ENCODE measurements around the gene LRRC75A.

LRRC75A gene

GRCh38 chr17:16437083-16437482 lies 54.9 kb downstream of the LRRC75A start:
- H3K9ac ChIP-seq (ENCODE audit: low read length): no peak overlapping the region
- H3K27me3 ChIP-seq (replicated peaks; ENCODE audit: control insufficient read depth, insufficient read depth, low read length): no peaks in the 10 kb centered on the region
- H3K36me3 ChIP-seq (ENCODE audit: control insufficient read depth, insufficient read depth, low read length, severe bottlenecking): peaks cover 22% of the 10 kb centered on the region
- H3K4me3 ChIP-seq (ENCODE audit: low read length): no peak overlapping the region
- DNase-seq (ENCODE audit: low read depth): no peak
- peaks cover 29% of the 10 kb centered on the region for H3K4me1 ChIP-seq (ENCODE audit: control insufficient read depth, insufficient read depth, low read length)
- no peaks in the 10 kb centered on the region for H3K9me3 ChIP-seq (ENCODE audit: control insufficient read depth, low read length)

GRCh38 chr17:16435925-16436886 lies 55.8 kb downstream of the LRRC75A start:
- H3K4me1 ChIP-seq (ENCODE audit: control insufficient read depth, insufficient read depth, low read length): peaks cover 20% of the 10 kb centered on the region
- no peak overlapping the region for H3K4me3 ChIP-seq (ENCODE audit: low read length)
- DNase-seq (ENCODE audit: low read depth): no peak

GRCh38 chr17:16434662-16435061 lies 57.3 kb downstream of the LRRC75A start:
- Histone ChIP-seq H3K9me3 (ENCODE audit: control insufficient read depth, low read length) (no peaks in the 10 kb centered on the region), H3K27me3 (replicated peaks; ENCODE audit: control insufficient read depth, insufficient read depth, low read length) (no peaks in the 10 kb centered on the region), H3K4me3 (ENCODE audit: low read length) (no peak overlapping the region), H3K36me3 (ENCODE audit: control insufficient read depth, insufficient read depth, low read length, severe bottlenecking) (no peaks in the 10 kb centered on the region), H3K9ac (ENCODE audit: low read length) (no peak overlapping the region), H3K4me1 (ENCODE audit: control insufficient read depth, insufficient read depth, low read length) (peaks cover 6% of the 10 kb centered on the region)
- no peak for DNase-seq (ENCODE audit: low read depth)

More at GRCh38 chr17:16435925-16436886, 55.8 kb downstream of the LRRC75A start:
- Histone ChIP-seq H3K9ac (ENCODE audit: low read length) (no peak overlapping the region), H3K27me3 (replicated peaks; ENCODE audit: control insufficient read depth, insufficient read depth, low read length) (no peaks in the 10 kb centered on the region), H3K9me3 (ENCODE audit: control insufficient read depth, low read length) (no peaks in the 10 kb centered on the region), H3K36me3 (ENCODE audit: control insufficient read depth, insufficient read depth, low read length, severe bottlenecking) (peaks cover 13% of the 10 kb centered on the region)

DNA sequence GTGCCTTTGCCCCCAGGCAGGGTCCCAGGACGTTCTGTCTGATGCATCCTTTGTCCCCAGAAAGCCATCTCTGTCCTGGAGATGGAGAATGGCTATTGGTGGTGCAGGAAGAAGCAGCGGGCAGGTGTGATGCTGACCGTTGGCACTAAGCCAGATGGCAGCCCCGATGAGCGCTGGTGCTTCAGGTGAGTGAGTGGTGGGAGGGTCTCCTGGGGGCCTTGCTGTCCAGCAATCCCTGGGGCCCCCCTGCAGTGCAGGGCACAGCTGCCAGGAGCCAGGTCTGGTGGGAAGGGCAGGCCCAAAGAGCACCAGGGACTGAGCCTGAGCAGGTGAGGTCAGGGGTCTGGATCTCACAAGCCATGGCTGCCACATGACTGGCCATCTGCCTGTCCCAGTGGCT lies 58.5 kb downstream of the LRRC75A start:
- no peaks in the 10 kb centered on the region for H3K9me3 ChIP-seq (ENCODE audit: control insufficient read depth, low read length)
- no peak overlapping the region for H3K4me3 ChIP-seq (ENCODE audit: low read length)
- peaks cover 5% of the 10 kb centered on the region for H3K36me3 ChIP-seq (ENCODE audit: control insufficient read depth, insufficient read depth, low read length, severe bottlenecking)
- no peak for DNase-seq (ENCODE audit: low read depth)
- H3K27me3 ChIP-seq (replicated peaks; ENCODE audit: control insufficient read depth, insufficient read depth, low read length): no peaks in the 10 kb centered on the region
- no peak overlapping the region for H3K9ac ChIP-seq (ENCODE audit: low read length)
- H3K4me1 ChIP-seq (ENCODE audit: control insufficient read depth, insufficient read depth, low read length): peaks cover 6% of the 10 kb centered on the region

DNA sequence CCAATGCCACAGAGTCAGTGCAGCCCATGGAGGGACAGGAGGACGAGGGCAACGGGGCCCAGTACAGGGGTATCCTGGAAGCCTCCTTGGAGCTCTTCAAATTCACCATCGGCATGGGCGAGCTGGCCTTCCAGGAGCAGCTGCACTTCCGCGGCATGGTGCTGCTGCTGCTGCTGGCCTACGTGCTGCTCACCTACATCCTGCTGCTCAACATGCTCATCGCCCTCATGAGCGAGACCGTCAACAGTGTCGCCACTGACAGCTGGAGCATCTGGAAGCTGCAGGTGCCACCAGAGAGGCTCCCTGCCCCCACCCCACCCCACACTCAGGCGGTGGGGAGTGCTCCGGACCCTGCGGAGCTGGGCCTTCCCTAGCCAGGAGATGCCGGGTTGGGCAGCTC lies 60.0 kb downstream of the LRRC75A start:
- no peak overlapping the region for H3K9ac ChIP-seq (ENCODE audit: low read length)
- no peaks in the 10 kb centered on the region for H3K9me3 ChIP-seq (ENCODE audit: control insufficient read depth, low read length)
- no peaks in the 10 kb centered on the region for H3K27me3 ChIP-seq (replicated peaks; ENCODE audit: control insufficient read depth, insufficient read depth, low read length)
- no peak overlapping the region for H3K4me3 ChIP-seq (ENCODE audit: low read length)
- DNase-seq (ENCODE audit: low read depth): no peak
- no peaks in the 10 kb centered on the region for H3K4me1 ChIP-seq (ENCODE audit: control insufficient read depth, insufficient read depth, low read length)
- H3K36me3 ChIP-seq (ENCODE audit: control insufficient read depth, insufficient read depth, low read length, severe bottlenecking): peaks cover 5% of the 10 kb centered on the region

DNA sequence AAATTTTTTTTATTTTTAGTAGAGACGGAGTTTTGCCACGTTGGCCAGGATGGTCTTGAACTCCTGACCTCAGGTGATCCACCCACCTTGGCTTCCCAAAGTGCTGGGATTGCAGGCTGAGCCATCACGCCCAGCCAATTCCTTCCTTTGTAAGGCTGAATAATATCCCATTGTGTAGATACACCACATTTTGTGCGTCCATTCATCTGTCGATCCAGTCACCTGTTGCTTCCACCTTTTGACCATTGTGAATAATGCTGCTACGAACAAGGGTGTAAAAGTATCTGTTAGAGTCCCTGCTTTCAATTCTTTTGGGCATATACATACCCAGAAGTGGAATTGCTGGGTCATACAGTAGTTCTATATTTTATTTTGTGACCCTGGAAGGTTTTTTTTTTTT lies 61.3 kb downstream of the LRRC75A start:
- no peaks in the 10 kb centered on the region for H3K27me3 ChIP-seq (replicated peaks; ENCODE audit: control insufficient read depth, insufficient read depth, low read length)
- DNase-seq (ENCODE audit: low read depth): no peak
- H3K9ac ChIP-seq (ENCODE audit: low read length): no peak overlapping the region
- H3K9me3 ChIP-seq (ENCODE audit: control insufficient read depth, low read length): no peaks in the 10 kb centered on the region
- H3K4me3 ChIP-seq (ENCODE audit: low read length): no peak overlapping the region
- peaks cover 11% of the 10 kb centered on the region for H3K36me3 ChIP-seq (ENCODE audit: control insufficient read depth, insufficient read depth, low read length, severe bottlenecking)
- no peaks in the 10 kb centered on the region for H3K4me1 ChIP-seq (ENCODE audit: control insufficient read depth, insufficient read depth, low read length)

DNA sequence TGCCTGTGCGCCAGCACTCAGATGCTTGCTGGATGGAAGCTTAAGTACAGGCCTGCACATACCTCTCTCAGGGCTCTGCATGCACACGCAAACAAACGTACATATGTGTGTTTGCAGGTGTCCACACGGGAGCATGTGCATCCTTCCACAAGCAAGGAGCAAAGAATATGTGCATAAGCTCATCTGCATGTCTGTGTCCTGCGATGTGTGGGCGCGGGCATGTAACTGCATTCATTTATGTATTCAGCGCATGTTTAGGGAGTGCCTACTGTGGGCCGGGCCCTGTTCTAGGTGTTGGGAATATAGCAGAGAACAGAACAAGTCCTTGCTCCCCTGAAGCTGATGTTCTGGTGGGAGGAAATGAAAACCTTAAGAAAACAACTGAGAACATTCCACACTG lies 62.9 kb downstream of the LRRC75A start:
- Histone ChIP-seq H3K27me3 (replicated peaks; ENCODE audit: control insufficient read depth, insufficient read depth, low read length) (no peaks in the 10 kb centered on the region), H3K9ac (ENCODE audit: low read length) (no peak overlapping the region), H3K36me3 (ENCODE audit: control insufficient read depth, insufficient read depth, low read length, severe bottlenecking) (peaks cover 11% of the 10 kb centered on the region), H3K9me3 (ENCODE audit: control insufficient read depth, low read length) (no peaks in the 10 kb centered on the region), H3K4me1 (ENCODE audit: control insufficient read depth, insufficient read depth, low read length) (no peaks in the 10 kb centered on the region), H3K4me3 (ENCODE audit: low read length) (no peak overlapping the region)
- no peak for DNase-seq (ENCODE audit: low read depth)

DNA sequence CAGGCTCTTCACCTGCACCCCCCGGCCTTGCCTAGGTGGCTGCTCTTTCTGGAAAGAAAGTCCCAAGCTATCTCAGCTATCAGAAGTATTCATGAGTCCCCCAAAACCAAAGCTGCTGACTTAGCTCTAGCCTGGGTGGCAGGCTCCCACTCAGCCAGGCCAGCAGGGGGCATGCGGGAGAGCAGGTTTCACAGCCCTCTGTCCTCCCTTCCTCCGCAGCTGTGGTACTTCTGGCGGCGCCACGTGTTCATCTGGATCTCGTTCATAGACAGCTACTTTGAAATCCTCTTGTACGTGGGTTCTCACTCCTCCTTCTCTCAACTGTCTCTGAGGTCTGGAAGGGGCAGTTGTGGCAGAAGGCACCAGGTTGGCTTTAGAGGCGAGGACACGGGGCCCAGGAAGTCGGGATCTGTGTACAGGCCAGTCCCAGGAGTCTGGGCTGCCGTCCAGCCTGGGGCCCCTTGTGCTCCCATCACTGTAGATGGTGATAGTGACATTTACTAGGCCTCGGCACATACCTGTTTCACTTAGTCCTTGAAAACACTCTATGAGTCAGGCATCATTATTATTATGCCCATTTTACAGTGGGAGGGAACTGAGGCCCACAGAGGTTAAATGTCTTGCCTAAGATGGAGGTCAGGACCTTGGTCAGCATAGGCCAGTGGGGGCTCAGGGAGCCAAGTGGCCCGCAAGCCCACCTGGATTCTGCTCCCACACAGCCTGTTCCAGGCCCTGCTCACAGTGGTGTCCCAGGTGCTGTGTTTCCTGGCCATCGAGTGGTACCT lies 63.7 kb downstream of the LRRC75A start:
- Histone ChIP-seq H3K9me3 (ENCODE audit: control insufficient read depth, low read length) (no peaks in the 10 kb centered on the region), H3K27me3 (replicated peaks; ENCODE audit: control insufficient read depth, insufficient read depth, low read length) (no peaks in the 10 kb centered on the region), H3K36me3 (ENCODE audit: control insufficient read depth, insufficient read depth, low read length, severe bottlenecking) (peaks cover 16% of the 10 kb centered on the region), H3K4me3 (ENCODE audit: low read length) (no peak overlapping the region), H3K9ac (ENCODE audit: low read length) (no peak overlapping the region), H3K4me1 (ENCODE audit: control insufficient read depth, insufficient read depth, low read length) (no peaks in the 10 kb centered on the region)
- DNase-seq (ENCODE audit: low read depth): peak; percentile 27

- no peak overlapping the region for H3K9ac ChIP-seq (ENCODE audit: low read length)
Observed at GRCh38 chr17:16427020-16427419, 65.0 kb downstream of the LRRC75A start.

DNA sequence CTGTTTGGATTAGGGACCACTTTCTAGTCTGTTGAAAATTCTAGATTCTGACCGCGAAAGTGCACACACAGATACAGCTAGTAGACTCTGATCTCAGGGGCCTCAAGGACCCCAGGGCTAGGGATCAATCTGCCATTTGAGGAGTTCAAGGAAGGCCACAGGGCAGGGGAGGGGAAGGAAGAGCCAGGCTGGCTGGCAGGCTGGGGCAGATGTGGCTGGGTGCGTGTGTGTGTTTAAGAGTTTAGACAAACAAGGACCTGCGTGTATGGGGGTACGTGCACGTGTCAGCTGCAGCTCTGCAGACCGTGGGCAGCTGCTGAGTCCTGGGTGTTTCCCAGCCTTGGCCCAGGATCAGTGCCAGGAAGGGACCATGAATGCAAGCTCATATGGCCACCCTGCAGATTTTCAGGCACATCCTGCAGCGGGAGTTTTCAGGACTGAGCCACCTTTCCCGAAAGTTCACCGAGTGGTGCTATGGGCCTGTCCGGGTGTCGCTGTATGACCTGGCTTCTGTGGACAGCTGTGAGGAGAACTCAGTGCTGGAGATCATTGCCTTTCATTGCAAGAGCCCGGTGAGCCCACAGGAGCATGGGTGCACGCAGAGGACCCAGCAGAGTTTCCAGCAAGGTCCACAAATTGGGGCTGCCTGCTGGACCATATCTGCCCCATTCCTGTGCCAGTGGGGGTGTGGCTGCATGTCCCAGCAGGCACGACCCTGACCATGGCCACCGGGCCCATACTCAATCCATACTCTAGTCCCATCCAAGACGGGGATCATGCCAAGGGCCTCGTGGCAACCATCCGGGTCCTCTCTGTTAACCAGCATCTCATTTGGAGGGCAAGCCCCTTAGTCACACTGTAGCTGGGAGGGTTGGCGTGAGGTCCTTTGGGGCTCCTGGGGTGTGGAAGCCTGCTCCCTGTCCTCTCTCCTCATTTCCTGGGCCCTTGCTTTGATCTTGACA lies 66.0 kb downstream of the LRRC75A start:
- H3K9me3 ChIP-seq (ENCODE audit: control insufficient read depth, low read length): no peaks in the 10 kb centered on the region
- H3K36me3 ChIP-seq (ENCODE audit: control insufficient read depth, insufficient read depth, low read length, severe bottlenecking): peaks cover 16% of the 10 kb centered on the region
- DNase-seq (ENCODE audit: low read depth): no peak
- no peak overlapping the region for H3K4me3 ChIP-seq (ENCODE audit: low read length)
- no peaks in the 10 kb centered on the region for H3K4me1 ChIP-seq (ENCODE audit: control insufficient read depth, insufficient read depth, low read length)
- no peaks in the 10 kb centered on the region for H3K27me3 ChIP-seq (replicated peaks; ENCODE audit: control insufficient read depth, insufficient read depth, low read length)
- H3K9ac ChIP-seq (ENCODE audit: low read length): no peak overlapping the region

More at GRCh38 chr17:16427020-16427419, 65.0 kb downstream of the LRRC75A start:
- DNase-seq (ENCODE audit: low read depth): no peak
- Histone ChIP-seq H3K9me3 (ENCODE audit: control insufficient read depth, low read length) (no peaks in the 10 kb centered on the region), H3K4me3 (ENCODE audit: low read length) (no peak overlapping the region), H3K36me3 (ENCODE audit: control insufficient read depth, insufficient read depth, low read length, severe bottlenecking) (peaks cover 16% of the 10 kb centered on the region), H3K4me1 (ENCODE audit: control insufficient read depth, insufficient read depth, low read length) (no peaks in the 10 kb centered on the region), H3K27me3 (replicated peaks; ENCODE audit: control insufficient read depth, insufficient read depth, low read length) (no peaks in the 10 kb centered on the region)
